A673 (cell line): ENCODE data around the gene UBE4B.

Experiments
- CTCF ChIP-seq: fragments of 300-800, 200-600 bp; sonication (generic); conservative IDR thresholded peaks from 2 replicates; pipeline ENCODE4 v1.5.1; 2017; ENCODE audit warnings: low read depth, mild to moderate bottlenecking, antibody characterized with exemption, low read length, moderate library complexity, mixed read lengths
- EZH2 ChIP-seq: fragments of 200-600 bp; sonication (generic); IDR thresholded peaks from 2 replicates; pipeline ENCODE4 v1.6.1; 2017; ENCODE audit warnings: borderline replicate concordance, low read depth, mild to moderate bottlenecking, mixed read lengths, antibody characterized with exemption, low read length; ENCODE audit not compliant: poor library complexity, severe bottlenecking

- TF ChIP-seq CTCF: no peak
- no peak for TF ChIP-seq EZH2
Observed at GRCh38 chr1:10160907-10161490, 128.2 kb downstream of the UBE4B start.
